Suppressor macrophage treated with lipopolysaccharide for 1 hour (primary cell): ENCODE measurements around the gene SPDEF.

Source experiments
- DNase-seq, 3 donors: peaks; one replicate each; pipeline ENCODE4 v3.0.0-alpha.2; 2020 to 2022

Gene SPDEF

GRCh38 chr6:34512738-34513115 is 43.4 kb downstream of the SPDEF start:
- no peak for DNase-seq

- no peak for DNase-seq
Observed at GRCh38 chr6:34511915-34512737, 44.0 kb downstream of the SPDEF start.

- DNase-seq, result no peak
Observed at GRCh38 chr6:34511214-34511914, 44.8 kb downstream of the SPDEF start.

GRCh38 chr6:34510299-34510698 is 45.8 kb downstream of the SPDEF start:
- DNase-seq, result no peak

GRCh38 chr6:34509782-34510181 is 46.3 kb downstream of the SPDEF start:
- DNase-seq, result no peak

GRCh38 chr6:34508425-34508824 is 47.7 kb downstream of the SPDEF start:
- DNase-seq, result no peak

GRCh38 chr6:34506718-34507117 is 49.4 kb downstream of the SPDEF start:
- DNase-seq, result no peak

GRCh38 chr6:34497411-34497810 is 58.7 kb downstream of the SPDEF start:
- no peak for DNase-seq

GRCh38 chr6:34496103-34496685 is 59.9 kb downstream of the SPDEF start:
- no peak for DNase-seq

- no peak for DNase-seq
Observed at GRCh38 chr6:34494973-34495372, 61.2 kb downstream of the SPDEF start.

- DNase-seq, result no peak
Observed at GRCh38 chr6:34493344-34493743, 62.8 kb downstream of the SPDEF start.

GRCh38 chr6:34491091-34491430 is 65.1 kb downstream of the SPDEF start:
- DNase-seq, result no peak

GRCh38 chr6:34490390-34491090 is 65.6 kb downstream of the SPDEF start:
- DNase-seq, result no peak

- DNase-seq, result no peak
Observed at GRCh38 chr6:34489207-34489805, 66.8 kb downstream of the SPDEF start.
